Kidney glomerular epithelial cell (primary cell): ENCODE measurements around the gene SNAI1.

Experiments used
- DNase-seq: peaks from one replicate; lab custom pipeline; 2025; lab: John Stamatoyannopoulos, UW

Gene SNAI1

GRCh38 chr20:50013976-50014375, 31.2 kb downstream of the SNAI1 start:
- DNase-seq: no peak

GRCh38 chr20:50014570-50015562, 32.1 kb downstream of the SNAI1 start:
- no peak for DNase-seq

DNA sequence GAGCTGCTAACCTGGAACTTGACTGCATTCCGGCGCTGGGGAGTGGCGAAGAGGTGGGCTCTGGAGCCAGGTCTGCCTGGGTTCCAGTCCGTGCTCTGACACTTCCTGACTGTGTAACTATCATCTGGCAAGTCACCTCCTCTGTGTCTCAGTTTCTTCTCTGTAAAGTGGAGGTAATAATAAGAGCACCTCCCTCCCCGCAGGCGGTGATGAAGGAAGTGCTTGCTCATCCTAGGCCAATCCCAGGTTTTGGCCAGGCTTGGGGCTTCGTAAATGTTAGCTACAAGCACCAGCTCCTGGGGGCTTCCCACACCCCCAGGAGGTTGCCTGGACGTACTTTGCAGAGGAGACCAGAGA, 32.8 kb downstream of the SNAI1 start:
- no peak for DNase-seq

DNA sequence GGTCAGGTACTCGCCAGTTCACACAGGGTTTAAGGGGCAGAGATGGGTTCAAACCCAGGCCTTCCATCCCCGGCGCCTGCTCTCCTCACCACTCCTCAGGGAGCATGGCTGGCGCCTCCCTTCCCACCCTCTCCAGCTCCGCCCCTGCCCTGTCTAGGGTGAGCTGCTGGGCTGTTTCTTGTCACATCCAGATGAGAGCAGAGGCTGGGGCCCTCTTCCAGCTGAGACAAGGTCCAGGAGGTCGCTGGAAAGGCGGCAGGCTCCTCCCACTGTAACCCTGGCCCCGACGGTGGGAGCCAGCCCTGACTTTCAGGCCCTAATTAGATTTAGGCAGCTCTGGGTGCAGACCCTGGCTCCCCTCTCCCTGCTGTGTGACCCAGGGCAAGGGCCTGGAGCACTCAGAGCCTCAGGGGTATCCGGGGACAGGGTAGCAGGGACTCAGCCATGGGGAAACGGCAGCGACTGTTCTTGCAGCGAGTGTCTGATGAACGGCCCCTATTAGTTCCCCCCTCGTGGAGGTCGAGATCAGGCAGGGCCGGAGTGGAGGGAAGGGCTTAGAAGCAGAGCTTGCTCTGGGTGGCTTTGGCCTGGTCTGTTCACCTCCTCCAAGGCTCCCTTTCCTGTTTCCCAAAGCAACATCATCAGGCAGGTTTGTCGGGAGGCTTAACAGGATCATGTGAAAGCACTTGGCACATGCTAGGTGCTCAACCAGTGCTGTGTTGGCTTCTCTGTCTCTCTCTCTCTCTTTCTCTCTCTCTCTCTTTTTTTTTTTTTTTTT, 33.4 kb downstream of the SNAI1 start:
- DNase-seq: no peak

- DNase-seq: no peak
These were observed 34.4 kb downstream of the SNAI1 start for GRCh38 chr20:50017160-50017559.

DNA sequence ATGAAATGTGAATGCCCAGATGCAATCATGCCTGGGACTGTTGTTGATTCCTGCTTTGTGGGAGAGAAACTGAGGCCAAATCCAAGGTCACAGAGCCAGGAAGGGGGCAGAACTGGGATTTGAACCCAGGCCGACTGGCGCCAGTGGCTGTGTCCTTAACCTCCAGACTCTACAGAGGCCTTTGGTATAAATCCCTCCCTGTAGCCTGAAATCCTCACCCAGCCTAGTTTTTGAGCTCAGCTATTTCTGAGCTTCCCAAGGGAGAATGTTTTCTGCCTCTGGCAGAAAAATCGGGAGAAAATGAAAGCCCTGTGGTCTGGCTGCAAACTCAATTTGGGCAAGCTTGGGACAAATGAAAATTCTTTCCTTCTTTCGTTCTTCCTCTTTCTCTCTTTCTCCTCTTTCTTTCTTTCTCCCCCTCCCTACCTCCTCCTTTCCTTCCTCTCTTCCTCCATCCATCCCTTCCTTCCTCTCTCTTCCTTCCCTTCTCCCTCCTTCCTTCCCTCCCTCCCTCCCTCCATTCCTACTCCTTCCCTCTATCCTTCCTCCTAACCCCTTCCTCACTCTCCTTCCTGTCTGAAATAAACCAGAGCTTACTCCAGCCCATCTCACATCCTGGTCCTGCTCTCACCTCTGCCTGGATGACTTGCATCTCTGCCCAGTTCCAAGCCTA, 34.9 kb downstream of the SNAI1 start:
- no peak for DNase-seq

- no peak for DNase-seq
These were observed 36.9 kb downstream of the SNAI1 start for GRCh38 chr20:50019466-50020256.

GRCh38 chr20:50020288-50020687, 37.5 kb downstream of the SNAI1 start:
- DNase-seq: no peak

- DNase-seq: no peak
These were observed 39.9 kb downstream of the SNAI1 start for GRCh38 chr20:50022676-50023075.

- no peak for DNase-seq
These were observed 40.5 kb downstream of the SNAI1 start for GRCh38 chr20:50023116-50023805.

DNA sequence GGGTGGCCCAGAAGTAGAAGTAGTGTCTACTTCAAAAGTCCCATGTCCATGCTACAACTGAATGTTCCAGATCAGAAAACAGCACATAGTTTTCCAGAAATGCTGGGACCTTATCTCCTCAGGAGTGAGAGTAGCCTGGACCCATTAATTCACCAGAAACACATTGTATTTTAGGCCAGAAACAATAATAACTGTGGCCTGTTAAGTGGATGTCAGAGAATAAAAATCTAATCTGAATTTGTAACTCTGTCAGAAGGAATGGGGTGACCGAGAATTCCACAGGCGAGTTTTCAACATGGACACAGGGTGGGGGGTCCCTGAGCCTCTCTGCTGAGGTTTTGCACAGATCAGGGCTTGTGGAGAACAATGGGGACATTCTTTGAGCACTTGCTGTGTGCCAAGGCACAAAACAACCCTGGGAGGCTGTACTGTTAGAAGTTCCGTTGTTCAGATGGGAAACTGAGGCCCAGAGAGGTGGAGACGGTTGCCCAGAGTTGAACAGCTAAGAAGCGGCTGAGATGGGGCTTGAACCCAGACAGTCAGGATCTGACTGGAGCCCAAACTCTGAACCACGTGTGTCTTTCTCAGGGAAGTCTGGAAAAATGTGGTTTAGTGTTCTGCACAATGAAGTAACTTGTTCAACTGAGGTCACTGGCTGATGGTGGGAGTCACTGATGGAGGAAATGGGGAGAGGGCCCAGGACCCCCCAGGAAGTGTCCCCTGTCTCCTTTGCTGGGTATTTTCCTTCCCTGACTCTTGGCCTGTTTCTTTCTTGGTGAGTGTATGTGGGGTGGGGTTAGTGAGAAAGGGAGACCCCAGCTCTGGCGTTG, 44.2 kb downstream of the SNAI1 start:
- DNase-seq: no peak

- DNase-seq: peak; percentile 68
These were observed 44.9 kb downstream of the SNAI1 start for GRCh38 chr20:50027611-50028105.

- DNase-seq: no peak
These were observed 46.4 kb downstream of the SNAI1 start for GRCh38 chr20:50029083-50029696.

GRCh38 chr20:50029697-50030461, 47.1 kb downstream of the SNAI1 start:
- DNase-seq: peak; percentile 55

- DNase-seq: no peak
These were observed 50.3 kb downstream of the SNAI1 start for GRCh38 chr20:50032955-50033666.

DNA sequence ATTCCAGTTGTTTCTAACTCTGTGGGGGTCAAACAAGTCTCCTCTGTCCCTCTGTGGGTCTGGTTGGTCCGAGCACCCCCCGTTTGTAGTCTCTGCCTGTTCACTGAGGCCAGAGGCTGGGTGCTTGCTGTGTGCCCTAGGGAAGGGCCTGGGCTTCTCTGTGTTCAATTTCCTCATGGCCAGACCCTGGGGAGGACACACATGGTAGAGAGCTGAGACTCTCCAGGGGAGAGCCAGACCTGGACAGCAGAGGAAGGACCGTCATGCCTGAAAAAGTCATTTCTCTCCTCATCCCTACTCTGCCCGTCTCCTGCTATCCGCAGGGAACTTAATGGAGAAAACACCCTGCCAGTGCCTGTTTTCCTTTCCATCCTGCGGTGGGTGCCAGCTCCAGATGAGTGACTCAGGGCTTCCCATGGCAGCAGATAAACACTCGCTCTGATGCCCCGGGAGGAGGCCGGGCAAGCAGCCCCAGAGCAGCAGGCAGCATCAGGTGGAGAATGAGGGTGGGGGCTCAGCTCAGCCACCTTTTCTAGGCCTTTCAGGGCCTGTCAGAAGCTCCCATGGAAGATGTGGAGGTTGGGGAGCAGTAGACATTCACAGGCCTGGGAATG, 51.9 kb downstream of the SNAI1 start:
- DNase-seq: peak; percentile 87

- no peak for DNase-seq
These were observed 53.9 kb downstream of the SNAI1 start for GRCh38 chr20:50036703-50037102.

- no peak for DNase-seq
These were observed 54.3 kb downstream of the SNAI1 start for GRCh38 chr20:50037123-50037522.
